Fibroblast of lung (primary cell): ENCODE data around the gene TIMM13.

ENCODE experiments used
- EZH2 ChIP-seq: IDR thresholded peaks from 2 replicates; pipeline ENCODE4 v1.5.1; 2012; ENCODE audit warnings: low read length, control low read depth, mild to moderate bottlenecking; ENCODE audit errors: missing control alignments
- TF ChIP-seq, protein P1 (sequence below), 2 donors: IDR thresholded peaks in 1 of 2; conservative IDR thresholded peaks in 1 of 2; 1 replicate in 1 of 2; 2 replicates in 1 of 2; pipeline ENCODE4 v1.5.1; 2011 to 2012; ENCODE audit warnings: low read length in 2 of 2, control low read depth in 1 of 2, inconsistent platforms in 1 of 2, low read depth in 1 of 2, mild to moderate bottlenecking in 1 of 2

DNA sequence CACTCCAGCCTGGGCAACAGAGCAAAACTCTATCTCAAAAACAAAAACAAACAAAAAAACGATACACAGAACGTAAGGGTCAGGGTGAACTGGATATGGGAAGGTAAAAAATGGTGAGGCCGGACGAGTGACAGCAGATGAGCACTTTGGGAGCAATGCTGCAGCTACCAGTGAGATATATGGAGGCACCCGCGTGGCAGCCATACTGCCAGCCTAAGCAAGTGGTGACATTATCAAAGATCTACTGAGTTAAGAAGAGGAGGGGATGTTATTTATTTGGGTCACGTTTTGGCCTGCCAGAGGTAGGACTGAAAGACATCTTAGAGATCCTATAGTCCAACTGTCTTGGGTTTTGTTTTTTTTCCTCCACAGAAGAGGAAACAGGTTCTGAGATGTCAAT lies 14.2 kb downstream of the TIMM13 start:
- TF ChIP-seq, protein P1, sequence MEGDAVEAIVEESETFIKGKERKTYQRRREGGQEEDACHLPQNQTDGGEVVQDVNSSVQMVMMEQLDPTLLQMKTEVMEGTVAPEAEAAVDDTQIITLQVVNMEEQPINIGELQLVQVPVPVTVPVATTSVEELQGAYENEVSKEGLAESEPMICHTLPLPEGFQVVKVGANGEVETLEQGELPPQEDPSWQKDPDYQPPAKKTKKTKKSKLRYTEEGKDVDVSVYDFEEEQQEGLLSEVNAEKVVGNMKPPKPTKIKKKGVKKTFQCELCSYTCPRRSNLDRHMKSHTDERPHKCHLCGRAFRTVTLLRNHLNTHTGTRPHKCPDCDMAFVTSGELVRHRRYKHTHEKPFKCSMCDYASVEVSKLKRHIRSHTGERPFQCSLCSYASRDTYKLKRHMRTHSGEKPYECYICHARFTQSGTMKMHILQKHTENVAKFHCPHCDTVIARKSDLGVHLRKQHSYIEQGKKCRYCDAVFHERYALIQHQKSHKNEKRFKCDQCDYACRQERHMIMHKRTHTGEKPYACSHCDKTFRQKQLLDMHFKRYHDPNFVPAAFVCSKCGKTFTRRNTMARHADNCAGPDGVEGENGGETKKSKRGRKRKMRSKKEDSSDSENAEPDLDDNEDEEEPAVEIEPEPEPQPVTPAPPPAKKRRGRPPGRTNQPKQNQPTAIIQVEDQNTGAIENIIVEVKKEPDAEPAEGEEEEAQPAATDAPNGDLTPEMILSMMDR (conservative IDR thresholded peaks at IDR 0.05 in 1 of 2, IDR thresholded peaks at IDR 0.05 in 1 of 2; ENCODE audit: low read depth in 1 of 2, low read length in 2 of 2), result no peak
- no peak for TF ChIP-seq EZH2
